HEK293 (cell line): ENCODE results near the gene TBC1D22A.

Experiments
- CTCF ChIA-PET: fragments of 350-600 bp; formaldehyde crosslinking; extraction: SDS; loops from one replicate; lab custom pipeline; 2021; ENCODE audit warnings: antibody characterized with exemption; lab: Yijun Ruan, JAX
- POLR2A ChIA-PET: fragments of 300-600 bp; formaldehyde crosslinking; extraction: SDS; loops from one replicate; lab custom pipeline; 2020; ENCODE audit warnings: antibody characterized with exemption, inconsistent platforms; lab: Yijun Ruan, JAX
- H3K27ac ChIP-seq: fragments of 200-500 bp; sonication (Bioruptor generic); 2 replicates; pipeline ENCODE4 v1.5.1; 2014; ENCODE audit warnings: low read depth, low read length, control low read depth, inconsistent platforms; ENCODE audit errors: extremely low read depth
- H3K36me3 ChIP-seq, 2 experiments: fragments of 200-500 bp in 1 of 2; sonication (Bioruptor generic) in 1 of 2; 1 replicate in 1 of 2; 2 replicates in 1 of 2; pipeline ENCODE4 v1.5.1; 2014 to 2017; ENCODE audit warnings: inconsistent platforms in 2 of 2, low read length in 2 of 2; ENCODE audit not compliant: control insufficient read depth in 2 of 2, insufficient read depth in 1 of 2
- H3K4me1 ChIP-seq: fragments of 200-500 bp; sonication (Bioruptor generic); 2 replicates; pipeline ENCODE4 v1.5.1; 2014; ENCODE audit warnings: mild to moderate bottlenecking, low read length, inconsistent platforms; ENCODE audit not compliant: control insufficient read depth, insufficient read depth
- H3K4me3 ChIP-seq: 2 replicates; pipeline ENCODE4 v1.5.1; 2011; ENCODE audit warnings: low read depth, mild to moderate bottlenecking, control low read depth, low read length, moderate library complexity
- H3K9me3 ChIP-seq: fragments of 200-500 bp; sonication (Bioruptor generic); 2 replicates; pipeline ENCODE4 v1.5.1; 2014; ENCODE audit warnings: low read depth, low read length, inconsistent platforms; ENCODE audit not compliant: control insufficient read depth, insufficient read depth
- FEZF1 ChIP-seq: fragments of 450-650 bp; formaldehyde crosslinking; IDR thresholded peaks from 2 replicates; pipeline ENCODE4 v1.5.1; 2016; ENCODE audit warnings: missing biosample characterization, missing genetic modification characterization
- GLIS1 ChIP-seq: fragments of 450-650 bp; formaldehyde crosslinking; IDR thresholded peaks from 2 replicates; pipeline ENCODE4 v1.5.1; 2016; ENCODE audit warnings: missing biosample characterization, missing genetic modification characterization
- KLF10 ChIP-seq: fragments of 450-650 bp; IDR thresholded peaks from 2 replicates; pipeline ENCODE4 v1.5.1; 2018; ENCODE audit warnings: missing biosample characterization, mild to moderate bottlenecking, missing genetic modification characterization
- PRDM4 ChIP-seq: fragments of 450-650 bp; formaldehyde crosslinking; IDR thresholded peaks from 2 replicates; pipeline ENCODE4 v1.5.1; 2017; ENCODE audit warnings: missing biosample characterization, missing genetic modification characterization
- SCRT2 ChIP-seq: fragments of 450-650 bp; formaldehyde crosslinking; IDR thresholded peaks from 2 replicates; pipeline ENCODE4 v1.5.1; 2016; ENCODE audit warnings: missing biosample characterization, missing genetic modification characterization
- YY2 ChIP-seq: fragments of 450-650 bp; formaldehyde crosslinking; IDR thresholded peaks from 2 replicates; pipeline ENCODE4 v1.5.1; 2016; ENCODE audit warnings: missing biosample characterization, missing genetic modification characterization
- ZBTB7A ChIP-seq: fragments of 450-650 bp; formaldehyde crosslinking; IDR thresholded peaks from 2 replicates; pipeline ENCODE4 v1.5.1; 2016; ENCODE audit warnings: low read depth, missing biosample characterization, missing genetic modification characterization
- ZIC2 ChIP-seq: fragments of 450-650 bp; formaldehyde crosslinking; IDR thresholded peaks from 2 replicates; pipeline ENCODE4 v1.5.1; 2016; ENCODE audit warnings: missing biosample characterization, missing genetic modification characterization
- ZNF146 ChIP-seq: fragments of 450-650 bp; formaldehyde crosslinking; IDR thresholded peaks from 2 replicates; pipeline ENCODE4 v1.5.1; 2016; ENCODE audit warnings: missing biosample characterization, missing genetic modification characterization
- ZNF280D ChIP-seq: fragments of 450-650 bp; formaldehyde crosslinking; IDR thresholded peaks from 2 replicates; pipeline ENCODE4 v1.5.1; 2016; ENCODE audit warnings: missing biosample characterization, missing genetic modification characterization
- ZNF335 ChIP-seq: fragments of 450-650 bp; formaldehyde crosslinking; conservative IDR thresholded peaks from 2 replicates; pipeline ENCODE4 v1.5.1; 2016; ENCODE audit warnings: missing biosample characterization, missing genetic modification characterization
- ZNF366 ChIP-seq: fragments of 450-650 bp; formaldehyde crosslinking; conservative IDR thresholded peaks from 2 replicates; pipeline ENCODE4 v1.5.1; 2016; ENCODE audit warnings: missing biosample characterization, missing genetic modification characterization
- ZNF398 ChIP-seq: fragments of 450-650 bp; formaldehyde crosslinking; IDR thresholded peaks from 2 replicates; pipeline ENCODE4 v1.5.1; 2017; ENCODE audit warnings: missing biosample characterization, missing genetic modification characterization
- TF ChIP-seq, protein P1 (sequence below): fragments of 450-650 bp; formaldehyde crosslinking; IDR thresholded peaks from 2 replicates; pipeline ENCODE4 v1.5.1; 2016; ENCODE audit warnings: missing biosample characterization, missing genetic modification characterization

Gene TBC1D22A

GRCh38 chr22:47071078-47071806, 308.8 kb downstream of the TBC1D22A start:
- H3K9me3 ChIP-seq: no peaks in the 10 kb centered on the region
- H3K4me1 ChIP-seq: no peaks in the 10 kb centered on the region
- 0 out of 2 replicates have a peak, but pooled peaks have one; percentile 20 for TF ChIP-seq SCRT2 (tag by site-specific recombination)
- no peak for TF ChIP-seq KLF10 (tag by site-specific recombination)
- H3K4me3 ChIP-seq: no peak overlapping the region
- POLR2A ChIA-PET: no interaction called here
- no peak overlapping the region for H3K27ac ChIP-seq
- CTCF ChIA-PET: no interaction called here
- H3K36me3 ChIP-seq: no peaks in the 10 kb centered on the region

GRCh38 chr22:47071807-47072641, 309.6 kb downstream of the TBC1D22A start:
- Histone ChIP-seq H3K36me3 (no peaks in the 10 kb centered on the region), H3K4me3 (no peak overlapping the region), H3K4me1 (no peaks in the 10 kb centered on the region), H3K9me3 (no peaks in the 10 kb centered on the region), H3K27ac (no peak overlapping the region)
- ChIA-PET CTCF (no interaction called here), POLR2A (no interaction called here)
- peak; percentile 85 for TF ChIP-seq ZIC2 (tag by site-specific recombination)
- TF ChIP-seq ZNF280D: no peak
- peak; percentile 63 for TF ChIP-seq GLIS1 (tag by site-specific recombination)
- TF ChIP-seq FEZF1 (tag by site-specific recombination): peak; percentile 26; the same call in 1 of the 2 replicates

GRCh38 chr22:47072642-47072967, 310.2 kb downstream of the TBC1D22A start:
- Histone ChIP-seq H3K9me3 (no peaks in the 10 kb centered on the region), H3K4me3 (no peak overlapping the region), H3K4me1 (no peaks in the 10 kb centered on the region), H3K36me3 (no peaks in the 10 kb centered on the region), H3K27ac (no peak overlapping the region)
- TF ChIP-seq ZBTB7A: no peak
- no peak for TF ChIP-seq YY2 (tag by site-specific recombination)
- ChIA-PET POLR2A (no interaction called here), CTCF (no interaction called here)

- no peaks in the 10 kb centered on the region for H3K36me3 ChIP-seq
- H3K4me3 ChIP-seq: no peak overlapping the region
- no peaks in the 10 kb centered on the region for H3K4me1 ChIP-seq
- no peak overlapping the region for H3K27ac ChIP-seq
- TF ChIP-seq ZNF146 (tag by site-specific recombination) (no peak), ZBTB7A (no peak)
- ChIA-PET POLR2A (no interaction called here), CTCF (interaction anchor here (0.6 kb wide), 1 partner anchor 289 kb away, joined by 4 read pairs; no protein-coding TSS in a partner anchor)
- H3K9me3 ChIP-seq: no peaks in the 10 kb centered on the region
Measured at GRCh38 chr22:47073075-47073474, 310.6 kb downstream of the TBC1D22A start.

GRCh38 chr22:47074105-47074504, 311.7 kb downstream of the TBC1D22A start:
- Histone ChIP-seq H3K4me3 (no peak overlapping the region), H3K36me3 (no peaks in the 10 kb centered on the region), H3K4me1 (no peaks in the 10 kb centered on the region), H3K27ac (no peak overlapping the region), H3K9me3 (no peaks in the 10 kb centered on the region)
- ChIA-PET POLR2A (no interaction called here), CTCF (no interaction called here)
- TF ChIP-seq, protein P1, sequence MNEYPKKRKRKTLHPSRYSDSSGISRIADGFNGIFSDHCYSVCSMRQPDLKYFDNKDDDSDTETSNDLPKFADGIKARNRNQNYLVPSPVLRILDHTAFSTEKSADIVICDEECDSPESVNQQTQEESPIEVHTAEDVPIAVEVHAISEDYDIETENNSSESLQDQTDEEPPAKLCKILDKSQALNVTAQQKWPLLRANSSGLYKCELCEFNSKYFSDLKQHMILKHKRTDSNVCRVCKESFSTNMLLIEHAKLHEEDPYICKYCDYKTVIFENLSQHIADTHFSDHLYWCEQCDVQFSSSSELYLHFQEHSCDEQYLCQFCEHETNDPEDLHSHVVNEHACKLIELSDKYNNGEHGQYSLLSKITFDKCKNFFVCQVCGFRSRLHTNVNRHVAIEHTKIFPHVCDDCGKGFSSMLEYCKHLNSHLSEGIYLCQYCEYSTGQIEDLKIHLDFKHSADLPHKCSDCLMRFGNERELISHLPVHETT (tag by site-specific recombination): no peak
- TF ChIP-seq ZNF398 (no peak), ZNF366 (tag by site-specific recombination) (no peak), ZNF335 (no peak), PRDM4 (tag by site-specific recombination) (no peak), YY2 (tag by site-specific recombination) (no peak)
